ENCODE measurements around the gene DSCAML1.

- TF ChIP-seq CTCF (IDR thresholded peaks at IDR 0.05) (no peak), POLR2A (IDR thresholded peaks at IDR 0.05) (no peak)
Measured at GRCh38 chr11:117517097-117517496, 279.9 kb downstream of the DSCAML1 start.

Measured in upper lobe of left lung (tissue), 4 donors.